ENCODE data around the gene PNPLA6. TPM values are rescaled to one million over a fixed set of nuclear protein-coding genes. Genes with fewer than 3 reads are reported as not detected.
A peak's percentile ranks its signal among the peaks of the same experiment; 100 is the strongest.

The PNPLA6 gene
- 35.1 TPM for polyA plus RNA-seq (ENCODE audit: insufficient read length)
- long read RNA-seq, donor 1, full-length matches to known transcripts = 6 of 6 reads
- long read RNA-seq, donor 1, partial matches to known transcripts = 0 of 6 reads
- long read RNA-seq, donor 1, other reads (novel, unspliced or antisense) = 0 of 6 reads
- long read RNA-seq, donor 2 = 0 reads
- long read RNA-seq, donor 3 = 0 reads
- long read RNA-seq, donor 4 = 0 reads
- long read RNA-seq, donor 5, full-length matches to known transcripts = 3 of 3 reads
- long read RNA-seq, donor 5, partial matches to known transcripts = 0 of 3 reads
- long read RNA-seq, donor 5, other reads (novel, unspliced or antisense) = 0 of 3 reads
- long read RNA-seq, donor 6, partial matches to known transcripts = 5 of 5 reads
- long read RNA-seq, donor 6, other reads (novel, unspliced or antisense) = 0 of 5 reads
- long read RNA-seq, donor 7, full-length matches to known transcripts = 2 of 2 reads
- long read RNA-seq, donor 7, partial matches to known transcripts = 0 of 2 reads
- long read RNA-seq, donor 7, other reads (novel, unspliced or antisense) = 0 of 2 reads
- long read RNA-seq, donor 8, partial matches to known transcripts = 0 of 1 reads
- long read RNA-seq, donor 8, other reads (novel, unspliced or antisense) = 0 of 1 reads

DNA sequence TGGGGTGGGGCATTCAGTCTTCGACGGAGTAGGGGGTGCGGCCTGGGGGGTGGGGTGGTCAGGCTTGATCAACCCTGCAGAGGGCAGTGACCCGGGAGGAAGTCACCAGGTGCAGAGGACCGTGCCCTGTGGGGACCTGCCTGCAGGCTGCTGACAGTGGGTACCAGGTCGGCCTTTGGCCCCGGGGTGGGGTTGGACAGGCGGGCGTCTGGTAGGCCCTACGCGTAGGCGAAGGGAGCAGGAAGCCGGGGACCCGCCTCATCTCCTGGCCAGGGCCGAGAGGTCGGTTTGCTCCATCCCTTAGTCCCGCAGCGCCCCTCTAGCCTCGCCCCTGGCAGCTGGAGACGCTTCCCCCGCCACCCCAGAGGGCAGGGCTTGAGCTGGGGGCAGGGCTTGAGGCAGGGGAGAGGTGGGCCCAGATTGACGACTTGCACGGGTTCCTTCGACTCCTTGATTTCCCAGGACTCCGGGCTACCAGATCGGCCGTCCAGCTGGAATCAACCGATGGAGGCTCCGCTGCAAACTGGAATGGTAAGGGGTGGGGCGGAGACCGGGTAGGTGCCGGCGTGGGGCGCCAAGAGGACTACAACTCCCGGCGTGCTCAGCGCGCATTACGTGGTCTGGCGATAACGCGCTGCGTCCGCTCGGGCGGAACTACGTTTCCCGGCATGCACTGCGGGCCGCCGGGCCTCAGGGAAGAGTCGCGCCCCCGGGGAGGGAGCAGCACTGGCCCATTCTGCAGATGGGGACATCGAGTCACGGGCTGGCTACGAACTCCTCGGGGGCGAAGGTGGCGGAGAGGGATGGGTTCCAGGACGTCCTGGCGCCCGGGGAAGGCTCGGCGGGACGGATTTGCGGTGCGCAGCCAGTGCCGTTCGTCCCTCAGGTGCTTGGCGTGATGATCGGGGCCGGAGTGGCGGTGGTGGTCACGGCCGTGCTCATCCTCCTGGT, at the start of gene PNPLA6:
PNPLA6 (plus strand) TSS at position 671 of the 951 bp plus-strand sequence; CDS start at position 743, 72 bp downstream.
- peak; percentile 94 for DNase-seq

DNA sequence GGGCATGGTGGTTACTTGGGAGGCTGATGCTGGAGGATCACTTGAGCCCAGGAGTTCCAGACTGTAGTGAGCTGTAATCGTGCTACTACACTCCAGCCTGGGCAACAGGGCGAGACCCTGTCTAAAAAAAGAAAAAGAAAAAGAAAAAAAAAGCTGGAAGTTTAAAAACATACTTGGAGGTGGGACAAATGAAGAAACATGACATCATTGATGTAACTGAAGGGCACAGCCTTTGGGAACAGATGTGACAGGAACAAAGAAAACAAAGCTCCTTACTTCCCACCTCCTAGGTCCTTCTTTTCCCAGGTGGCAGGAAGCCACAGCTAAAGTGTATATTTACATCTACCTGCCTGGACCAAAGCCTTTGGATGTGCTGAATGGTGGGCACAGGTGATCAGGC, 48.6 kb upstream of the PNPLA6 start:
- no peak for DNase-seq

DNA sequence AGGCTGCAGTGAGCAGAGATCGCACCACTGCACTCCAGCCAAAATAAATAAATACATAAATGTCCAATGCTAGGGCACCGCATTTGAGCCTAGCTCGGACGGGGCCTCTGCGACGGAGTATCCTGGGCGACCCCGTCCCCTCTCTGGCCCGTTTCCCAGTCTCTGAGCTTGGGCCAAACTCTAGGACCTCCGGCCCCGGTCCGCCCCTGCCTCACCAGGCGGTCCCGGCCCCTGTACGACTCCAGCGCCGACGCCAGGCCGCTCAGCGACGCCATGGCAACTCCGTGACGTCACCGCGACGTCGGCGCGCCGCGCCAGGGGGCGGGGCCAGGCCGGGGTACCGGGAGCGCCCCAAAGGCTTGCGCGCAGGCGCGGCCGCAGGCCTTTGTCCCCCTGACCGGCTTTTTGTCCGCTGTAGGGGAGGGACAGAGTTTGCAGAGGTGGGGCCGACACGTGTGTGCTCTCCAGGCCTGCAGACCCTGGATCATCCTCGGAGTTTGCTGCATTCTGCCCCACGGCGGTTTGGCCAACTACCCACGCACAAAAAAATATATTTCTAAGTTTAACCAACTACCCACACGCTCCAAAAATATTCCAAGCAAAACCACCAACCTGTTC, 46.7 kb upstream of the PNPLA6 start, which contains the start of gene PEX11G:
PEX11G (minus strand) TSS at position 300 of the 618 bp plus-strand sequence; CDS start at position 275, 25 bp downstream.
- peak; percentile 90 for DNase-seq

DNA sequence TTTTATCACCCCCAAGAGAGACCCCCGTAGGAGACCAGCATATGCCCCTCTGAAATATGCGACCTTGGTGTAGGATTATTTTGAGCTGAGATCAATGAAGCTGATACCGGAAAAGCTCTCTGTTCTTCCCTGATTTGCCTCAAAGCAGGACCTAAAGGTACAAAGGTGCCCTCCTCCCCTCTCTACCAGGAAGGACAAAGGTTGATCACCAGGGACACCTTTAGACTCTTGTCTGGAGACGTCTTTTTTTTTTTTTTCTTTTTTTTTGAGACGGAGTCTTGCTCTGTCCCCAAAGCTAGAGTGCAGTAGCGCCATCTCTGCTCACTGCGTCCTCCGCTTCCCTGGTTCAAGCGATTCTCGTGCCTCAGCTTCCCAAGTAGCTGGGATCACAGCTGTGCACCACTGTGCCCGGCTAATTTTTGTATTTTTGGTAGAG, 45.9 kb upstream of the PNPLA6 start:
- DNase-seq = no peak

DNA sequence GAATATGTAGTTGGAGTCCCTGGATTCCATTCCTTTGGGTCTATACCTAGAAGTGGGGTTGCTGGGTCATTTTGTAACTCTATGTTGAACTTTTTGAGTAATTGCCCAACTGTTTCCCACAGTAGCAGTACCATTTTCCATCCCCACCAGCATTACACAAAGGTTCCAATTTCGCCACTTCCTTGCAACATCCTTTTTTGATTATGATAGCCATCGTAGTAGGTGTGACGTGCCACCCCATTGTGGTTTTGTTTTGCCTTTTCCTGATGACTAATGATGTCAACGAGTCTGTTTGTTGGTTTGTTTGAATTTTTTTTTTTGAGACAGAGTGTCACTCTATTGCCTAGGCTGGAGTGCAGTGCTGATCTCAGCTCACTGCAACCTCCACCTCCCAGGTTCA, 43.4 kb upstream of the PNPLA6 start:
- no peak for DNase-seq

DNA sequence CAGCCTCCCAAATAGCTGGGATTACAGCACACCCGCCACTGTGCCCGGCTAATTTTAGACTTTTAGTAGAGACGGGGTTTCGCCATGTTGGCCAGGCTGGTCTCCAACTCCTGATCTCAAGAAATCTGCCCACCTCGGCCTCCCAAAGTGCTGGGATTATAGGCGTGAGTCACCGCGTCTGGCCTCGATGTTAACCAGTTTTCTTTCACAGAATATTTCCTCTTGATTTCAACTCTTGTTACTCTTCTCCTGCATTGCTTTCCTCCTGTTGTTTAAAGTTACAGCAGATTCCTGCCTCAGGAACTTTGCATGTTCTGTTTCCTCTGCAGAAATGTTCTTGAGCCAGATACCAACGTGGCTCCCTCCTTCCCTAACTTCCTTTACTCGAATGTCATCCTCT, 43.0 kb upstream of the PNPLA6 start:
- DNase-seq = no peak

DNA sequence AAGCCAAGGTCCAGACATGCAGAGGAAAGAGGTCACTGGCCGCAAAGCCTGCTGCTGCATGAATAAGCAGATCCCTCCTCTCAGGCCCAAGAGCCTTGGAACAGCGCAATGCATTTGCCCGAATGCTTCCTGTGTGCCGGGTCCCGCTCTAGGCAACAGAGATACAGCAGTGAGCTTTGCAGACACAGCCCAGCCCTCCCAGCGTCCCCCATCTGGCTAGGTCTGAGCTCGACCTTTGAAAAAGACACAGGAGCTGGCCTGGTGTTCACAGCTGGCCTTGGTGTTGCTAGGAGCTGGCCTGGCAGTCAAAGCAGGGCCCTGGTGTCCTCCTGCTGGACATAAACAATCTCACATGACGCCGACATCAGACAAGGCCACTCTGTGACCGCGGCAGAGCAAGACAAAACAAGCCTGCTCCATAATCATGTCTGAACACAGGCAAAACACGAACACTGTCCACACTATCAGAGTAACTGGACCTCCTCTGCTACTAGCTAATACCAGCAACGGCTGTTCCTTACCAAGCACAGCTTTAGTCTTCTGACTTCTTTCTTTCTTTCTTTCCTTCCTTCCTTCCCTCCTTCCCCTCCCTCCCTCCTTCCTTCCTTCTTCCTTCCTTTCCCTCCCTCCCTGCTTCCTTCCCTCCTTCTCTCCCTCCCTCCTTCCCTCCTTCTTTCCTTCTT, 41.0 kb upstream of the PNPLA6 start:
- no peak for DNase-seq

DNA sequence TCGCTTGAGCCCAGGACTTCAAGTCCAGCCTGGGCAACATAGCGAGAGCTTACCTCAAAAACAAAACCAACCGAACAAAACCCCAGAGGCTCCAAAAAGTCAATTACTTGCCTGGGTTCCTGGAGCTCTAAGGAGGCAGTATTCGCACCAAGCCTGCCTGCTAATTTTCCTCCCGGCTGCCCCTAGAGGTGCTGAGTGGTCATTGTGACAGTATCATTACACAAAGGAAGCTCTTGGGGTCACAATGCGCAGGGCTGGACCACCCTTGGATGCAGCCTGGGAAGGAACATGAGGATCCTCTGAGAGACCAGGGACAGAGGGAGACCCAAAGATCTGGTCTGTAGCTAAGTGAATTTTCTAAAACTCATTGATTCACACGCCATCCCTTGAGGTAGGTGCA, 38.2 kb upstream of the PNPLA6 start:
- DNase-seq = no peak

DNA sequence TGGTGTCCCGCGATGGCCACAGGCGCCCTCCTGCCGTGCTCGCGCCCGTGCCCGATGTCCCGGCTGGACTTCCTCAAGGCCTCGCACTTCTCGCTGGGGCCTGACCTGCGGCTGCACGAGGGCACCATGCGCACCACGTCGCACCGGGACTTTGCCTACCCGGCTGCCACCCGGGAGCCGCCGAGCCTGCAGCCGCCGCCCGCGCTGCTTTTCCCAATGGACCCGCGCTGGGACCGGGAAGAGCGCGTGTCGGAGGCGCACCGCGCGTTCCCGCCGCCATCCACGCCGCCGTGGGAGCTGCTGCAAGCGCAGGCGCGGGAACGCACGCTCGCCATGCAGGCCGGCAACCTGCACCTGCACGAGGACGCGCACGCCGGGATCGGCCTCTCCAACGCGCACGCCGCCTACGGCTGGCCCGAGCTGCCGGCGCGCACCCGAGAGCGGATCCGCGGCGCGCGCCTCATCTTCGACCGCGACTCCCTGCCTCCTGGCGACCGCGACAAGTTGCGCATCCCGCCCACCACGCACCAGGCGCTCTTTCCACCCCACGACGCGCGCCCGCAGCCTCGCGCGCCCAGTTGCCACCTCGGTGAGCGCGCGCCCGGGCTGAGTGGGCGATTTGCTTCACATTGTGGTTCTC, 34.6 kb upstream of the PNPLA6 start:
- peak; percentile 78 for DNase-seq

DNA sequence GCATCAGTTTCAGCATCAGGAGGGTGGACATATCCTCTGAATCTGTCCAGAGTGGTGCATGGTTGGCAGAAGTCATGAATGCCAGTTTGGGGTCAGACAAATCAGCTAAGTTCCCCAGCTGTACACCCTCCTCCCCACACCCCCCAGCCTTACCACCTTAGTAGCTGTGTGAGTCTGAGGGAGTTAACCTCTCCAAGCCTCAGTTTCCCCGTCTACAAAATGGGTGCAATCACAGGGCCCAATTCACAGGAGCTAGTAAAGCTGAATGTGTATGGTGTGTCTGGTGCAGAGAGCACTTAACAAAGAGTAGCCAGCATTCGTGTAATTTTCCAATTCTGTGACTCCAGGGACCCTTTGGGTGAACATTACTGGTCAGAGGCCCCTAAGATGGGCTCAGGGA, 33.0 kb upstream of the PNPLA6 start:
- DNase-seq = no peak

DNA sequence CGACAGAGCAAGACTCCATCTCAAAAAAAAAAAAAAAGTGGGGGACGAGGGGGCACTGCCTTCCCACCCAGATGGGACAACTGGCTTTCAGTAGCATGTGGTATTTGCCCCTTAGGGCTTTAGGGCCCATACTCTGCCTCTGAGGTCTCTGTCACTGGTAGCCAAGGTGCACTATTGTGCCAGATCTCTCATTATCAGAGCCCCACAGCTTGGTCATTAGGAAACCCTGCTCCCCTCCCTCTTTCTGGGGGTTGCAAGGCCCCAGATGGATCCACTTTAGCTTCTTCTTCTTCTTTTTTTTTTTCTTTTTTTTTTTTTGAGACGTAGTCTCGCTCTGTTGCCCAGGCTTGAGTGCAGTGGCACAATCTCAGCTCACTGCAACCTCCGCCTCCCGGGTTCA, 30.8 kb upstream of the PNPLA6 start:
- no peak for DNase-seq

DNA sequence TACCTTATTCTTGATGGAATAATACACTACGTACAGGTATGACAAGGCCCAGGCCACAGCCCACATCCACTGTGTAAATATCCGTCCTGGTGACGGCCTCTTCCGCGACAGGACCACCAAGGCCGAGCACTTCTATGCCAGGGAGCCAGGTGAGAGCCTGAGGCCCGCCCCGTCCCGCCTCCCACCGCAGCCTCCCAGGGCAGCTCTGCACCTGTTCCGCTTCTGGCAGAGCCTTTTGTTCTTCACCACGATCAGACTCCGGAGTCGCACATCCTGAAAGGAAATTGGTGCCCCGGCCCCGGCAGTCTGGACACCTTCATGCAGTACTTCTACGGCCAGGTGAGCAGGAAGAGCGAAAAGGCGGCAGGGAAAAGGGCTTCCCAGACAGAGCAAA, 30.2 kb upstream of the PNPLA6 start:
- DNase-seq = no peak

DNA sequence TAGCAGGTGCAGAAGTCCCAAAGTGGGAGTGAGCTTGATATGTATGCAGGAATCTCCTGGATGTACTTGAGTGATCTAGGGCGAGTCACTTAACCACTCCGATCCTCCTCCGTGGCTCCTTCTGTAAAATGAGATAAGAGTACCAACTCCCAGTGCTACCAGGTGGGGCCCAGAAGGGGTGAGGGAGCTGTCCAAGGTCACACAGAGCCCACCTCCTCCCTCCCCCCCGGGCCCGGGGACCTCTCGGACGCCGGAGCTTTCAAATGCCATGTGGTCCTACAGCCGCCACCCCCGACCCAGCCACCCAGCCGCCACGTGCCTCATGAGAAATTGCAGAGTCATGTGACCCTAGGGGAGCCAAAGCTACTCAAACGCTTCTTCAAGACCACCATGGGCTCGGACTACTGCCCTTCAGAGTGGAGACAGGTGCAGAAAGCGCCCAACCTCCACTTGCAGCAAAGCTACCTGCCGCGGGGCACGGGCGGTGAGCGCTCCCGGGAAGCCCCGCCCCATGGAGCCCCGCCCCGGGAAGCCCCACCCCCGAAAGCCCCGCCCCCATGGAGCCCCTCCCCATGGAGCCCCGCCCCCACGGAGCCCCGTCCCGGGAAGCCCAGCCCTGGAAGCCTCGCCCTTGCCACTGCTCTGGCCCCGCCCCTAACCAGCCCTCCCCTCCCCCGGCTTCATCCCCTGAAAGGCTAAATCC, 29.7 kb upstream of the PNPLA6 start:
- no peak for DNase-seq

DNA sequence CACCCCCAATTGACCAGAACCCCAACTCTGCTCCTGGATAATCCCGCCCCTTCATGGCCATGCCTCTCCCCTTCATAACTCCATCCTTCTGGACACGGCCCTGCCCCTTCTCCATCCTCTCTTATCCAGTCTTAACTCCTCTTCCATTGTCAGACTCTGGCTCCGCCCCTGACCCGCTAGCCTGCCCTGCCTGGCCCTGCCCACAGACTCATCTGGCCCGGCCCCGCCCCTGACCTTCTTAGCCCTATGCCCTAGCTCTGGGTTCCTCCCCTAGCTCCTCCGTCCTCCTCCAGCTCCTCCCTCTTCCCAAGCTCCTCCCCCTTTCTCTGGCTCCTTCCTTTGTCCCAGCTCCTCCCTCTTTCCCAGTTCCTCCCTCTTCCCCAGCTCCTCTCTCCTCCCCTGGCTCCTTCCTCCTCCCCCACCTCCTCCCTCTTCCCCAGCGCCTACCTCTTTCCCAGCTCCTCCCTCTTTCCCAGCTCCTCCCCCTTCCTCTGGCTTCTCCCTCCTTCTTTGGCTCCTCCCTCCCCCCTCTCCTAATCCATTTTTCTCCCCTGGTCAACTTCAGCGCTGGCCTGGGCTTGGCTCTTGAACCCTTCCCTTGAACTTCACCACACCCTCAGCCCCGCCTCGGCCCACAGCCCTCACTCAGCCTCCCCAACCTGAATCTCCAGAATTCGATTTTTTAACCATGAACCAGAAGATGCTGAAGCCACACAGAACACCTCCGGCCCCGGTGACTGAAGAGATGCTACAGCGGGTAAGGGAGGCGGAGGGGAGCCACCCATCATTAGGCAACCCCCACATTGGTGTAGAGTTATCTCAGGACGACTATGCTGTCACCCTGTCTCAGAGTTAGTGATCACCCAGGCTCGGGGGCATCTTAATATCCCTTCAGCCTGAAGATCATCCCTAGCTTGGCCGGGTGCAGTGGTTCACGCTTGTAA, 28.9 kb upstream of the PNPLA6 start:
- DNase-seq = no peak

DNA sequence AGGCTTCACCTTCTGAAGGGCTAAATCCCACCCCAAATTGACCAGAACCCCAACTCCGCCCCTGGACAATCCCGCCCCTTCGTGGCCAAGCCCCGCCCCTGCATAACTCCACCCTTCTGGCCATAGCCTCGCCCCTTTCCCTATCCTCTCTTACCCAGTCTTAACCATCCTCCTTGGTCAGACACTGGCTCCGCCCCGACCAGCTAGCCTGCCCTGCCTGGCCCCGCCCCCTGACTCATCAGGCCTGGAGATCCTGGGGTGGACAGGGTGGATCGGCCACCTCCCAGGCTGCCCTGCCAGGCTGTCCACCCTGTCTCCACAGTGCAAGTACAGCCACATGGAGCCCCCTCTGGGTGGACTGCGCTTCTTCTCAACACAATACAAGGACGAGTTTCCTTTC, 27.6 kb upstream of the PNPLA6 start:
- no peak for DNase-seq

DNA sequence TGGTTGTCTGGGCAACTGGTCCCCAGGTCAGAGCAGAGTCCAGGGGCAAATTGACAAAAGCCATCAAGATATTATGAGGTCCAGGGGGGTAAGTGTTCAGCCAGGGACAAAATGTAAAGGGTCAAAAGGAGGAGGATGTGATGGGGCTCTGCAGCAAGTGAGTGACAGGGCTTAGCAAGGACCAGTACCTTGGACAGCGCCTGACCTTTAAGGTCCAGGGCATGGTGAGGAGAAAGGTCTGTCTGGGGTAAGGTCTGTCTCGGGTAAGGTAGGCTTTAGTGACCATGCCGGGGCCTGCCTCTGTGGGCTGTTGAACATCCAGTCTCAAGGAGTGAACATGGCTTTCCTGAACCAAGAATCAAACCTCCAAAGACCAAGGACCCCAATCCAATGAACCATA, 25.9 kb upstream of the PNPLA6 start:
- no peak for DNase-seq

DNA sequence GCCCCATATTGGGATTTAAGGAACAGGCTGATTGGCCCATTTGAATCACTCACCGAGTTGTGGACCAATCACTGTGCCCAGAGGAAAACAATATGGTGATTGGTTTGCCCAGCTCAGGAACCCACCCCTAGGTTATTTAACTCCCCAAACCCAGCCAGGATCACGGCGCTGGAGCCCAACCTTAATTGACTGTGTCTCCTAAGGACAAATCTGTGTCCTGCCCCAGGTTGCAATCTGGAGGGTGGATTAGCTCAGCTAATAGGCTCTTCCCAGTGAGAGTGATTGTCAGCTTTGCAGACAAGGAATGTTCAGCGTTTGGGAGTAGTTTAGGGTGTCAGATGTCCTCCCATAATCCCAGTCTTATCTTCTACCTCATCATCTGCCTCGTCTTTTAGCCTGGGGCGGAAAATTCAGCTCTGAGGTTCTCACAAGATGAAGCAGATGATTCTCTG, 23.1 kb upstream of the PNPLA6 start:
- no peak for DNase-seq

DNA sequence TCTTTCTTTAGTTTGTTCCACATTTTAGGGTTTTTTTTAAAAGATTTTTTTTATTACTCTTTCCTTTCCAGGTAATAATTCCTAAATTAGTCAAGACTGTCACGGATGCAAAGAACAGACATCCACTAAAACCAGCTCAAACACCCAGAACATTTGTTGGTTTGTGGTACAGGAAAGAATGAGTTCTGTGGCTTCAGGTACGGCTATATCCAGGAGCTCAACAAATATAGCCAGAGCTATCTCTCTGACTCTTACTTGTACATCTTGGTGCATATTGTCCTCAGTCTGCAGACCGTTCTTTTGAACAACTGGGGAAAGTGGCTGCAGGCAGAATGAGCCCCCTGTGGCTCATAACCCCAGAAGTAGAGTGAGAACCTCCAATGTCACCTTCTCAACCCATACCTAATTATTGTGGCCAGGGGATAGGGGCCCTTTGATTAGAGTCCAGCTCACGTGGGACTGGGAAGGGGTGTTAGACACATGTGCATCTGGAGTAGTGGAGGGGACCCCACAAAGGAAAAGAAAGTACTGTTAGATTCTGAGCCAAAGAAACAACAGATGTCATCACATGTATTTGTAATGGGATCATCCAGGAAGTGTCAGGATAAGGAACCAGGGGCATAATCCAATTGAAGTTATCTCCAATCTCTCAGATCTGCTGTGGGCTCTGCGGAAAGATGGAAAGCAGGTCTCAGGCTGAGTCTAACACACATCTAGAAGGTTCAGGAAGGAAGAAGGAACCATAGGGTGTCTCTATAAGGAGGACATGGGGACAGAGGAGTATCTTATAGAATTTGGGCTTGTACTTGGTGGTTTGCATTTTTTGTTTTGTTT, 21.5 kb upstream of the PNPLA6 start:
- DNase-seq = no peak

Data from left kidney (tissue), 8 donors.